Measurements from ENCODE around the gene SLC16A3.

- no peak for TF ChIP-seq PPARA (CRISPR knock-in tag; IDR thresholded peaks at IDR 0.05; ENCODE audit: borderline replicate concordance)
- TF ChIP-seq ZNF565 (CRISPR knock-in tag; conservative IDR thresholded peaks at IDR 0.05; ENCODE audit: low read depth), result no peak
- TF ChIP-seq PATZ1 (CRISPR knock-in tag; IDR thresholded peaks at IDR 0.05; ENCODE audit: borderline replicate concordance), result no peak
- no peak for TF ChIP-seq ZC3H10 (CRISPR knock-in tag; IDR thresholded peaks at IDR 0.05)
- no peak for TF ChIP-seq GLIS3 (CRISPR knock-in tag; IDR thresholded peaks at IDR 0.05)
- no peak for TF ChIP-seq CSDC2 (CRISPR knock-in tag; IDR thresholded peaks at IDR 0.05)
- TF ChIP-seq ARNTL (CRISPR knock-in tag; IDR thresholded peaks at IDR 0.05; ENCODE audit: borderline replicate concordance, low read depth), result no peak
- TF ChIP-seq BACH2 (CRISPR knock-in tag; IDR thresholded peaks at IDR 0.05; ENCODE audit: borderline replicate concordance), result no peak
- TF ChIP-seq, protein P1, sequence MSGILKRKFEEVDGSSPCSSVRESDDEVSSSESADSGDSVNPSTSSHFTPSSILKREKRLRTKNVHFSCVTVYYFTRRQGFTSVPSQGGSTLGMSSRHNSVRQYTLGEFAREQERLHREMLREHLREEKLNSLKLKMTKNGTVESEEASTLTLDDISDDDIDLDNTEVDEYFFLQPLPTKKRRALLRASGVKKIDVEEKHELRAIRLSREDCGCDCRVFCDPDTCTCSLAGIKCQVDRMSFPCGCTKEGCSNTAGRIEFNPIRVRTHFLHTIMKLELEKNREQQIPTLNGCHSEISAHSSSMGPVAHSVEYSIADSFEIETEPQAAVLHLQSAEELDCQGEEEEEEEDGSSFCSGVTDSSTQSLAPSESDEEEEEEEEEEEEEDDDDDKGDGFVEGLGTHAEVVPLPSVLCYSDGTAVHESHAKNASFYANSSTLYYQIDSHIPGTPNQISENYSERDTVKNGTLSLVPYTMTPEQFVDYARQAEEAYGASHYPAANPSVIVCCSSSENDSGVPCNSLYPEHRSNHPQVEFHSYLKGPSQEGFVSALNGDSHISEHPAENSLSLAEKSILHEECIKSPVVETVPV (CRISPR knock-in tag; IDR thresholded peaks at IDR 0.05), result no peak
These were observed 48.8 kb upstream of the SLC16A3 start for GRCh38 chr17:82179946-82180475.
